GM12892 (cell line): ENCODE measurements around the gene MKRN1. TPM values are rescaled to one million over a fixed set of nuclear protein-coding genes. Genes with fewer than 3 reads are reported as not detected.

Source experiments
- DNase-seq: peaks from one replicate; pipeline ENCODE4 v3.0.0; 2011; ENCODE audit not compliant: insufficient read length
- FAIRE-seq: peaks from 2 replicates; lab custom pipeline; 2011; peaks lifted over from hg19 to GRCh38; lab: Jason Lieb, UNC
- POLR2A ChIP-seq: IDR thresholded peaks from 2 replicates; pipeline ENCODE4 v1.6.1; 2011; ENCODE audit warnings: low read depth, low read length, control low read depth
- POLR2AphosphoS5 ChIP-seq: IDR thresholded peaks from 2 replicates; pipeline ENCODE4 v1.6.1; 2011; ENCODE audit warnings: low read depth, low read length, control low read depth
- TAF1 ChIP-seq: IDR thresholded peaks from 2 replicates; pipeline ENCODE4 v1.6.1; 2011; ENCODE audit warnings: low read depth, mild to moderate bottlenecking, control low read depth, low read length, borderline replicate concordance
- polyA plus RNA-seq: library from polyadenylated mRNA; unstranded; fragments of >200 nt; gene quantifications from one replicate; pipeline ENCODE4 v1.2.1, GENCODE V29; 2012; ENCODE audit warnings: missing spikeins, inconsistent platforms; ENCODE audit not compliant: missing spikeins

Gene MKRN1, protein sequence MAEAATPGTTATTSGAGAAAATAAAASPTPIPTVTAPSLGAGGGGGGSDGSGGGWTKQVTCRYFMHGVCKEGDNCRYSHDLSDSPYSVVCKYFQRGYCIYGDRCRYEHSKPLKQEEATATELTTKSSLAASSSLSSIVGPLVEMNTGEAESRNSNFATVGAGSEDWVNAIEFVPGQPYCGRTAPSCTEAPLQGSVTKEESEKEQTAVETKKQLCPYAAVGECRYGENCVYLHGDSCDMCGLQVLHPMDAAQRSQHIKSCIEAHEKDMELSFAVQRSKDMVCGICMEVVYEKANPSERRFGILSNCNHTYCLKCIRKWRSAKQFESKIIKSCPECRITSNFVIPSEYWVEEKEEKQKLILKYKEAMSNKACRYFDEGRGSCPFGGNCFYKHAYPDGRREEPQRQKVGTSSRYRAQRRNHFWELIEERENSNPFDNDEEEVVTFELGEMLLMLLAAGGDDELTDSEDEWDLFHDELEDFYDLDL
- 41.8 TPM for polyA plus RNA-seq

DNA sequence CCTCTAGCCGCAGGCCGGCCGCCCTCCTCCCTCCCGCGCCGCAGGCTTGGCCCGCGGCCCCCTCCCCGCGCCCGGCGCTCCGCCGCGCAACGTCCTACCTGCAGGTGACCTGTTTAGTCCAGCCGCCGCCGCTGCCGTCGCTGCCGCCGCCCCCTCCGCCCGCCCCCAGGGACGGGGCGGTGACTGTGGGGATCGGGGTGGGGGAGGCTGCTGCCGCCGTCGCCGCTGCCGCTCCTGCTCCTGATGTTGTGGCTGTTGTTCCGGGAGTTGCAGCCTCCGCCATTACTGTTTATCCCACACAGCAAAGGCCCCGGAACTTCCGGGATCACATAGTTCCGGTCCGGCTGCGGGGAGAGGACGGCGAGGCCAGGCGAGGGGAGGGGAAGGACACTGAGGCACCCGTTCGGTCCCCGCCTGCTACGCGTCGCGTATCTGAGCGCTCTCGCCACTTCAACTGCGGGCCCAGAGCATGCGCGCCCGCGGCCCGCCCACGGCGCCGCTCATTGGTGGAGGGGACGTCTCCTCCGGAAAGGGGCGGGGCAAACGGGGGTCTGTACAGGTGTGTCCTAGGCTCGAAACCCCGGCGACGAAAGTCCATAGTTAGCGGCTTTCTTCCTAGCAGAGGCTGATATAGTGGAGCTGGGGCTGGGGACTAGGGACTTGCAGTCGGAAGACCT, at the start of gene MKRN1:
Gene MKRN1 (minus strand): TSS at position 444 of the 677 bp plus-strand sequence. CDS start 161 bp downstream, at position 283.
- FAIRE-seq: peak; percentile 93
- peak; percentile 89 for DNase-seq
- peak; percentile 49; the same call in 1 of the 2 replicates for TF ChIP-seq POLR2AphosphoS5
- peak; percentile 59 for TF ChIP-seq TAF1
- TF ChIP-seq POLR2A: peak; percentile 65; the same call in 1 of the 2 replicates

GRCh38 chr7:140526787-140527664, 47.7 kb upstream of the MKRN1 start:
- TF ChIP-seq POLR2AphosphoS5 (no peak), TAF1 (no peak), POLR2A (no peak)
- FAIRE-seq: no peak
- no peak for DNase-seq

- DNase-seq: no peak
- no peak for FAIRE-seq
- TF ChIP-seq POLR2A (no peak), TAF1 (no peak), POLR2AphosphoS5 (no peak)
These were observed 46.9 kb upstream of the MKRN1 start for GRCh38 chr7:140526214-140526613.

DNA sequence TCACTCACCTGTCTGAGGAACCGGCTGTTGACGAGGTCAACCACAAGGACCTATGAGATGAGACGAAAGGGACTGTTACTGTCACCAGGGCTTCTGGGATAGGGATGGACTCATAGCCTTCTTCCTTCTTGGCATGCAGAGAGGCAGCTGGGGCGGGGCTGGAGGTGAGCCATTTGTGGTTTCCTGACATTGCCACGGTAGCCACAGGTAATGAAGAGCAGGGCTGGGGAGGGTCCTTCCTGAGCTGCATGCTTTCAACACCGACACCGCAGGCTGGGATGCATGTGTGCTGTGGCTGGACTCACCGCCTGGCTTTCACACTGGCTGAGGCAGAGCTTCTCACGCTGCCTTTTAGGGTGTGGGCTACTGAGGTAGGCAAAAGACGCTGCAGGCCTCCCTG, 46.4 kb upstream of the MKRN1 start:
- DNase-seq (no peak), FAIRE-seq (no peak)
- TF ChIP-seq POLR2A (no peak), TAF1 (no peak), POLR2AphosphoS5 (no peak)

GRCh38 chr7:140521421-140521820, 42.1 kb upstream of the MKRN1 start:
- DNase-seq: no peak
- no peak for TF ChIP-seq TAF1
- TF ChIP-seq POLR2AphosphoS5: no peak
- TF ChIP-seq POLR2A: no peak

DNA sequence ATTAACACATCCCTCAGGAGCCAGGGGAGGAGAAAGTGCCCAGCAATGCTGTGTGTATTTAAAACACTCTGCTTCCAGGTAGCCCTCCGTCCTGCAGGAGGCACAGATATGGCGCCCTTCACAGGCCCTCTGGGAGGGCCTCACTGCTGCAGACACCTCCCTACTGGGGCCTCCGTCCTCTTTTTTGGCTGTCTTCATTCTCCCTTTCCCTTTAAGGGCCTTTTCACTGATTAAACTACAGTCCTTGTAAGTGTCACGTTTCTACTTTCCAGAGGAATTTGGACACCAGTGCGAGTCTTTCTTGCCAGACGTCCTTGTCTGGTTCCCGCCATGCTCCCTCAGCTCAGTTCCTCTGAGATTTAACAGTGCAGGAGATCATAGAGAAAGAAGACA, 39.7 kb upstream of the MKRN1 start:
- TF ChIP-seq POLR2AphosphoS5: no peak
- no peak for TF ChIP-seq TAF1
- TF ChIP-seq POLR2A: no peak
- no peak for FAIRE-seq
- DNase-seq: no peak

More at GRCh38 chr7:140521421-140521820, 42.1 kb upstream of the MKRN1 start:
- no peak for FAIRE-seq

- DNase-seq (no peak), FAIRE-seq (no peak)
- no peak for TF ChIP-seq POLR2A
- no peak for TF ChIP-seq TAF1
- no peak for TF ChIP-seq POLR2AphosphoS5
These were observed 39.2 kb upstream of the MKRN1 start for GRCh38 chr7:140518370-140519006.

DNA sequence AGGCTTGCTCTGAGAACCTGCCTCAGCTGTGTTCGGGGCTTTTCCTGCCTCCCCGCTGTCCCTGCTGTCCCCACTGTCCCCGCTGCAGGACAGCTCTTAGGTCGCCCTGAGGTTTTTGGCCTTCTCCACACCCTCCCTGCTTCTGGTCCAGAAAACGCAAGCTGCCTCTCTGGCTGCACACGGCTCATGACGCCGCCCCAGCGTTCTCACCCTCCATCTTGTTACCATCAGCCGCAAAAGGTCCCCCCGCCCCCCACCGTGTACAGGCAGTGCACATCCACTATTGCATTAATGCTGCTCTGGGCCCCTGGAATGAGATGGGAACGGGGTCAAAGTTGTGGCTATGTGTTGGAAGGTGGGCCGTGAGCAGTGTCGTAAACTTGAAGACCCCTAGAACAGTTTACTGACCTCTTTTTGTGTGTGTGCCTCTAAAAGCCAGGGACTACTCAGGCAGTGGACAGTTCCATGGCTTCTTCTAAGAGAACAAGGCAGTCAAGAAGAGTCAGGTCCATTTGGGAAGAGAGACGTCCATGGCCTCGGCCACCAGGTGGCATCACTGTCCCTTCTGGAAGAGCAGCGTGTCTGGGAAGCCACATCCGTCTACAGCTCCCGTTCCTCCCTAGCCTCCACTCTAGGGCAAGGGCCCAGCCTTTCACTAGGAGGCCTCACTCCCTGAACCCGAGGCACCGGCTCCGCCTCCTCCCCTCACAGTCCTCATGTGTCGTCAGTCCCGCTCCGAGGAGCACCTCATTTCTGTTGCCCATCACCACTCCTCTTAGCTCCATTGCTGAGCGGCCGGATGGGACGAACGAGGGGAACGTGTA, 38.5 kb upstream of the MKRN1 start:
- DNase-seq (peak; percentile 65), FAIRE-seq (peak; percentile 73)
- TF ChIP-seq POLR2AphosphoS5 (no peak), TAF1 (no peak), POLR2A (no peak)

- no peak for DNase-seq
- TF ChIP-seq TAF1 (no peak), POLR2AphosphoS5 (no peak), POLR2A (no peak)
- FAIRE-seq: no peak
These were observed 33.2 kb upstream of the MKRN1 start for GRCh38 chr7:140512317-140513000.
